Heart left ventricle (tissue), 16 donors: ENCODE results near the gene PIGC. TPM values are rescaled to one million over a fixed set of nuclear protein-coding genes. Genes with fewer than 3 reads are reported as not detected.

ENCODE experiments used
- ATAC-seq, 4 donors: fragments of 200-7000 bp; cut with Tn5 transposase; one replicate each; pipeline ENCODE4 v1.9.1; 2020 to 2022; ENCODE audit warnings: moderate library complexity in 4 of 4, mild to moderate bottlenecking in 3 of 4, moderate number of reproducible peaks in 1 of 4
- DNase-seq, 5 donors: peaks; one replicate each; pipeline ENCODE4 v3.0.0-alpha.2; 2020
- H3K27ac ChIP-seq, 12 donors: fragments of 200-600 bp; sonication (generic) in 4 of 12; one replicate each; pipeline versions ENCODE4 v1.5.0 to v1.8.0; 2016 to 2022; ENCODE audit warnings: mild to moderate bottlenecking in 2 of 12
- H3K27me3 ChIP-seq, 9 donors: fragments of 200-600 bp; sonication (generic) in 2 of 9; one replicate each; pipeline versions ENCODE4 v1.5.1 to v1.8.0; 2016 to 2022; ENCODE audit warnings: mild to moderate bottlenecking in 3 of 9
- H3K36me3 ChIP-seq, 9 donors: fragments of 200-600 bp; sonication (generic) in 2 of 9; one replicate each; pipeline versions ENCODE4 v1.5.0 to v1.8.0; 2018 to 2022; ENCODE audit warnings: mild to moderate bottlenecking in 2 of 9
- H3K4me1 ChIP-seq, 12 donors: fragments of 200-600 bp; sonication (generic) in 4 of 12; one replicate each; pipeline versions ENCODE4 v1.5.0 to v1.8.0; 2016 to 2022; ENCODE audit warnings: mild to moderate bottlenecking in 3 of 12
- H3K4me3 ChIP-seq, 12 donors: fragments of 200-600 bp; sonication (generic) in 4 of 12; one replicate each; pipeline versions ENCODE4 v1.5.0 to v1.8.0; 2017 to 2022; ENCODE audit warnings: mild to moderate bottlenecking in 9 of 12, moderate library complexity in 4 of 12
- H3K9me3 ChIP-seq, 12 donors: fragments of 200-600 bp; sonication (generic) in 4 of 12; one replicate each; pipeline versions ENCODE4 v1.5.0 to v1.8.0; 2016 to 2022; ENCODE audit warnings: mild to moderate bottlenecking in 1 of 12
- POLR2A ChIP-seq, 2 donors: fragments of 450-650 bp; IDR thresholded peaks; one replicate each; pipeline ENCODE4 v1.6.1; 2017; ENCODE audit warnings: antibody characterized with exemption in 2 of 2, mild to moderate bottlenecking in 2 of 2, moderate library complexity in 2 of 2
- WGBS, 4 donors: extraction: QIAGEN DNeasy Blood & Tissue Kit in 2 of 4; methylation state at CpG; one replicate each; pipeline versions ENCODE4 v1.1.5 to v1.1.7; 2013 to 2018; 5-methylcytosine and 5-hydroxymethylcytosine counted together
- intact Hi-C, 10 donors: fragments of 100-400 bp; cut with DNase I; formaldehyde crosslinking; loops; one replicate each; pipeline versions ENCODE4 v1.11.1 to v1.14.2; 2022
- polyA plus RNA-seq, 2 donors: library from polyadenylated mRNA; stranded (reverse); fragments of 200-250 nt; gene quantifications; one replicate each; pipeline ENCODE4 v1.2.3, GENCODE V29; 2013
- total RNA-seq, 9 donors: library from RNA; depleted of rRNA in 2 of 9; stranded (reverse); fragments of >200 nt in 2 of 9; fragmentation: NEBNext Ultra II Directional in 3 of 9; extraction: Animal tissue kit (Norgen Biotek cat#: 25700) in 3 of 9; gene quantifications; one replicate each; pipeline versions ENCODE4 v1.1.0 to v1.2.4, GENCODE V29; 2016 to 2023
- TF ChIP-seq, protein P1 (sequence below), 12 donors: fragments of 200-600 bp; sonication (generic) in 4 of 12; IDR thresholded peaks; one replicate each; pipeline versions ENCODE4 v1.5.0 to v1.8.0; 2018 to 2022; ENCODE audit warnings: antibody characterized with exemption in 12 of 12, mild to moderate bottlenecking in 5 of 12
- donor health status: ischemic (EF 13 %, LVEDD 7.1; RV severe dilation, severe dysfunction).
- donor health status: healthy with polysubstance abuse.
- donor health status: DM: no; HTN: yes; CAD: no.
- donor health status: DM: no; HTN: no; CAD: no.
- donor health status: ischemic (EF 25% LVEDD 6.9; RV normal size, moderate dysfunction).
- donor health status: ischemic (EF 25% LVEDD 5.7; RV mildly dilated, moderate dysfunction).
- donor health status: healthy.
- donor health status: DM: yes; HTN: yes; CAD: no.
- donor health status: ischemic (EF 35%, LVEDD 5.7; RV mildly dilated, moderate dysfunction).
- donor health status: nonischemic (EF 11% LVEDD 7.7; RV severe dilation, severe dysfunction).
- donor health status: DM: yes; HTN: yes; CAD: no.
- donor health status: PGD.
- donor health status: ischemic (EF 29% LVEDD 5.4; RV normal size, mild dysfunction).
- donor health status: nonischemic (EF 23%, LVEDD 6.1; RV moderate dilation, normal function).

The PIGC gene
- total and polyA plus RNA-seq, 11 donors = 12.3 to 22.9 (median 15.7) TPM

DNA sequence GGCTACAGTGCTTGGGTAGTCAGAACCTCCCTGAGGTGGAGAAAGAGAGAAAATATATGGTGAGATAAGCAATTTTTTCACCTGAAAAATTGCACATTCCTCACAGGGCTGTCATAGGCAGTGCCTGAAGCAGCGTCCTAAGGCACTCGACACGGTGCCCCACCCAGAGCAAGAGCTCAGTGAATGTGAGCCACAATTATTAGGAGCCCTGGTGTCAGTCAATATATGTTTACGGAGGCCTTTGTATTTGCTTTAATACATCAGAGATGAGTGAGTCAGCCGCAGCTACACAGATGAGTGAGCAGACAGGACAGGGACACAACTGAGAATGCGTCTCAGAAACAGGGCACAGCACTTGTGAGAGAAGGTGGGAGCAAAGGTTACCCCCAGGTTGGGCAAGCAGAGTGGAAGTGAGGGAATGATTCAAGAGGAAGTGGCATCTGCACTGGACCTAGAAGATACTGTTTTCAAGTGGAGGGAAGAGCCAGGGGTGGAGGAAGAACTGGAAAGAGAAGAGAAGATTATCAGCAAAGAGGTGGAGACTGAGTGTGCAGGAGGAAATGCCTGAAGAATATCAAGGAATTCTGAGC is 5.2 kb upstream of the PIGC start:
- 72 to 88% (median 88%) methylated on average over 6 of the region's 6 CpGs for WGBS, 4 donors
- H3K36me3 ChIP-seq = no peaks in the 10 kb centered on the region
- intact Hi-C loops = loop anchor here in 3 of 10 donors (10.0 kb wide), 2 partner anchors 444 to 644 kb away; no protein-coding TSS in a partner anchor
- DNase-seq (no peak), ATAC-seq (no peak)
- no peaks in the 10 kb centered on the region for H3K27me3 ChIP-seq
- H3K9me3 ChIP-seq = no peaks in the 10 kb centered on the region
- no peak overlapping the region for H3K4me3 ChIP-seq
- no peak overlapping the region for H3K27ac ChIP-seq
- H3K4me1 ChIP-seq = peaks cover 0 to 29% (median 8%) of the 10 kb centered on the region in 12 donors
- TF ChIP-seq, protein P1, sequence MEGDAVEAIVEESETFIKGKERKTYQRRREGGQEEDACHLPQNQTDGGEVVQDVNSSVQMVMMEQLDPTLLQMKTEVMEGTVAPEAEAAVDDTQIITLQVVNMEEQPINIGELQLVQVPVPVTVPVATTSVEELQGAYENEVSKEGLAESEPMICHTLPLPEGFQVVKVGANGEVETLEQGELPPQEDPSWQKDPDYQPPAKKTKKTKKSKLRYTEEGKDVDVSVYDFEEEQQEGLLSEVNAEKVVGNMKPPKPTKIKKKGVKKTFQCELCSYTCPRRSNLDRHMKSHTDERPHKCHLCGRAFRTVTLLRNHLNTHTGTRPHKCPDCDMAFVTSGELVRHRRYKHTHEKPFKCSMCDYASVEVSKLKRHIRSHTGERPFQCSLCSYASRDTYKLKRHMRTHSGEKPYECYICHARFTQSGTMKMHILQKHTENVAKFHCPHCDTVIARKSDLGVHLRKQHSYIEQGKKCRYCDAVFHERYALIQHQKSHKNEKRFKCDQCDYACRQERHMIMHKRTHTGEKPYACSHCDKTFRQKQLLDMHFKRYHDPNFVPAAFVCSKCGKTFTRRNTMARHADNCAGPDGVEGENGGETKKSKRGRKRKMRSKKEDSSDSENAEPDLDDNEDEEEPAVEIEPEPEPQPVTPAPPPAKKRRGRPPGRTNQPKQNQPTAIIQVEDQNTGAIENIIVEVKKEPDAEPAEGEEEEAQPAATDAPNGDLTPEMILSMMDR (IDR thresholded peaks at IDR 0.05) = no peak
- no peak for TF ChIP-seq POLR2A (IDR thresholded peaks at IDR 0.05)

DNA sequence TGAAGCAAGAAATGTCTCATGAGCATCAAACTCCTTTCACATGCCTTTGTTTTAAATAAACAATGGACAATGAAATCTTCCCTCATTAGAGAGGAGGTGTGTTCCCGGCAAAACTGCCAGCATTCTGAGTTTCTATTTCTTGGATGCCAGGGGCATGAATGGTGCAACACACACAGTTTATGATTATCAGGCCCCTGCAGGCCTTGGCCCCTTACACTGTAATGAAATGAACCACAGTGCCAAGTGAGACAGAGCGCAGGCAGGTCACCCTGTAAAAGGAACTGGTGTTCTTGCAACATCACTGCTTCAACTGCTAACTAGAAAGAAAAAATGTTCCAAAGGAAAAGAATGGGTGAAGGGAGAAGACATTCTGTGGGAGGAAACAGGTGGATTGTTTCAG is 3.8 kb upstream of the PIGC start:
- intact Hi-C loops = loop anchor here in 3 of 10 donors (10.0 kb wide), 2 partner anchors 443 to 643 kb away; no protein-coding TSS in a partner anchor
- Histone ChIP-seq H3K27me3 (no peaks in the 10 kb centered on the region), H3K9me3 (no peaks in the 10 kb centered on the region), H3K27ac (no peak overlapping the region), H3K4me3 (no peak overlapping the region), H3K36me3 (no peaks in the 10 kb centered on the region), H3K4me1 (peaks cover 0 to 32% (median 15%) of the 10 kb centered on the region in 12 donors)
- TF ChIP-seq, protein P1 (IDR thresholded peaks at IDR 0.05) = no peak
- TF ChIP-seq POLR2A (IDR thresholded peaks at IDR 0.05) = no peak
- DNase-seq = no peak
- 72 to 82% (median 77%) methylated on average over 2 of the region's 2 CpGs for WGBS, 4 donors
- no peak for ATAC-seq

DNA sequence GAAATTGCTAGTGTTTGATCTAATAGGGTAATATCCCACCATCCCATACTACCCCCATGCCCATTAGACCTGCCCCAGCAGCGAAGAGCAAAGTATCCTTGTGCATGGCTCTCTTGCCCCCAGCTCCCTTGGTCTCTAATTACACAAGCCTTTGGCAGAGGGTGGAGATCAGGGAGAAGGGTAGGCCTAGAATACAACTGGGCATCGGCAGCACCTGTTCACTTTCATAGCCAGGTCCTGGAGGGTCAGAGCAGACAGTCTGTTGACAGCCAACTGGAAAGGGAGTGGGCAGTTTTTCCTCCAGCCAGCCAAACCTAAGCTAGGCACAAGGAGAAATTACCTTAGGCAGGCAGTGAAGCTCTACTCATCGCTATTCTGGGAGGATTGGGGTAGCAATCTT is 2.7 kb upstream of the PIGC start:
- intact Hi-C loops = loop anchor here in 3 of 10 donors (10.0 kb wide), 2 partner anchors 442 to 642 kb away; no protein-coding TSS in a partner anchor
- H3K27me3 ChIP-seq = no peaks in the 10 kb centered on the region
- DNase-seq = no peak
- no peaks in the 10 kb centered on the region for H3K9me3 ChIP-seq
- peaks cover 0 to 8% (median 2%) of the 10 kb centered on the region in 9 donors for H3K36me3 ChIP-seq
- no peak overlapping the region for H3K27ac ChIP-seq
- no peak for ATAC-seq
- WGBS, 4 donors = 83 to 94% (median 91%) methylated on average over 3 of the region's 3 CpGs
- TF ChIP-seq POLR2A (IDR thresholded peaks at IDR 0.05) = no peak
- TF ChIP-seq, protein P1 (IDR thresholded peaks at IDR 0.05) = no peak
- H3K4me3 ChIP-seq = no peak overlapping the region
- peaks cover 0 to 34% (median 18%) of the 10 kb centered on the region in 12 donors for H3K4me1 ChIP-seq

DNA sequence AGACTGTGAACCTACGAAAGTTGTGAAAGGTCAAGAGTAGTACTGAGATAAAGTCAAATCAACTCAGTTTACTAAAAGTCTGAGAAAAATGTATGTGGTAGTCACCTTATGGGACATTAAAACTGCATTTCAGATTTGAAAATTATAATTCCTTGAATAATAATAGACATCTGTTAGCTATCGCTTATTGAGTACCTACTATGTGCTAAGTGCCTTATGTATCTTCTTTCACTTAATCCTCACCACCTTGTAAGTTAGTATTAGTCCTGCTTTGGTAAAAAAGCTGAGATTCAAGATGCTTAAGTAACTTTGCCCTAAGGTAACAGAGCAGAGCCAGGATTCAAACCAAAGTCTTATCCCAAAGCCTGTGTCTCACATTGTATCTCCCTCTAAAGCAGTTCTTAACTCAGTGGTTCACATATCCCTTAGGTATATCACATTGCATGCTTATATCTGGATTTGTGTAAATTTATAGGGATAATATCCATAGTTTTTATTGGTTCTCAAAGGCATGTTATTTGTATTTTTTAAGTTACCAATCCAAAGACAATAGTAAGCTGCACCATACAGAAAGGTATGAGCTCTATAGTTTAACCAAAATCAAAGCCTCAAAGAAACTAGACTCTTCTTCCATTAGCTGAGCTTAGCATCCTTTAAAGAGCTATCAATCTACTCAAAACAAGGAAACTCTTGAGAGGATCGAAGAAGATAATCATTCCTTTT is 865 bp downstream of the PIGC start:
- Histone ChIP-seq H3K9me3 (peaks cover 0 to 6% (median 0%) of the 10 kb centered on the region in 12 donors), H3K27ac (peak overlapping the region in 7 of 12 donors; percentile 76 to 91 (median 83)), H3K36me3 (peaks cover 0 to 11% (median 2%) of the 10 kb centered on the region in 9 donors), H3K27me3 (no peaks in the 10 kb centered on the region), H3K4me3 (peak overlapping the region; percentile 49 to 100 (median 96)), H3K4me1 (peaks cover 0 to 23% (median 12%) of the 10 kb centered on the region in 12 donors)
- ATAC-seq = no peak
- 58 to 69% (median 63%) methylated on average over 3 of the region's 3 CpGs for WGBS, 4 donors
- intact Hi-C loops = loop anchor here in 5 of 10 donors (5.0 to 10.0 kb wide), 4 partner anchors 438 to 641 kb away; no protein-coding TSS in a partner anchor
- TF ChIP-seq, protein P1 (IDR thresholded peaks at IDR 0.05) = no peak
- no peak for TF ChIP-seq POLR2A (IDR thresholded peaks at IDR 0.05)
- no peak for DNase-seq
